ENCODE results near the gene CFC1B.
"Not testable (repeated sequence)": the region's sequence is repeated elsewhere in the genome, so short reads cannot be mapped to it uniquely, and the experiment has no call there.

- not testable (repeated sequence) for TF ChIP-seq CTCF, POLR2A, POLR2AphosphoS5 (IDR thresholded peaks at IDR 0.05)
These were observed 55.3 kb downstream of the CFC1B start for GRCh38 chr2:130576209-130576784.
